Heart left ventricle (tissue), 13 donors: ENCODE data around the gene OTUD6A.

Source experiments
- POLR2A ChIP-seq, 2 donors: fragments of 450-650 bp; IDR thresholded peaks; one replicate each; pipeline ENCODE4 v1.6.1; 2017; ENCODE audit warnings: antibody characterized with exemption in 2 of 2, mild to moderate bottlenecking in 2 of 2, moderate library complexity in 2 of 2
- TF ChIP-seq, protein P1 (sequence below), 12 donors: fragments of 200-600 bp; sonication (generic) in 4 of 12; IDR thresholded peaks; one replicate each; pipeline versions ENCODE4 v1.5.0 to v1.8.0; 2018 to 2022; ENCODE audit warnings: antibody characterized with exemption in 12 of 12, mild to moderate bottlenecking in 5 of 12
- donor health status: ischemic (EF 13 %, LVEDD 7.1; RV severe dilation, severe dysfunction).
- donor health status: DM: no; HTN: yes; CAD: no.
- donor health status: DM: no; HTN: no; CAD: no.
- donor health status: ischemic (EF 25% LVEDD 6.9; RV normal size, moderate dysfunction).
- donor health status: ischemic (EF 25% LVEDD 5.7; RV mildly dilated, moderate dysfunction).
- donor health status: ischemic (EF 35%, LVEDD 5.7; RV mildly dilated, moderate dysfunction).
- donor health status: nonischemic (EF 11% LVEDD 7.7; RV severe dilation, severe dysfunction).
- donor health status: DM: yes; HTN: yes; CAD: no.
- donor health status: PGD.
- donor health status: ischemic (EF 29% LVEDD 5.4; RV normal size, mild dysfunction).
- donor health status: nonischemic (EF 23%, LVEDD 6.1; RV moderate dilation, normal function).

DNA sequence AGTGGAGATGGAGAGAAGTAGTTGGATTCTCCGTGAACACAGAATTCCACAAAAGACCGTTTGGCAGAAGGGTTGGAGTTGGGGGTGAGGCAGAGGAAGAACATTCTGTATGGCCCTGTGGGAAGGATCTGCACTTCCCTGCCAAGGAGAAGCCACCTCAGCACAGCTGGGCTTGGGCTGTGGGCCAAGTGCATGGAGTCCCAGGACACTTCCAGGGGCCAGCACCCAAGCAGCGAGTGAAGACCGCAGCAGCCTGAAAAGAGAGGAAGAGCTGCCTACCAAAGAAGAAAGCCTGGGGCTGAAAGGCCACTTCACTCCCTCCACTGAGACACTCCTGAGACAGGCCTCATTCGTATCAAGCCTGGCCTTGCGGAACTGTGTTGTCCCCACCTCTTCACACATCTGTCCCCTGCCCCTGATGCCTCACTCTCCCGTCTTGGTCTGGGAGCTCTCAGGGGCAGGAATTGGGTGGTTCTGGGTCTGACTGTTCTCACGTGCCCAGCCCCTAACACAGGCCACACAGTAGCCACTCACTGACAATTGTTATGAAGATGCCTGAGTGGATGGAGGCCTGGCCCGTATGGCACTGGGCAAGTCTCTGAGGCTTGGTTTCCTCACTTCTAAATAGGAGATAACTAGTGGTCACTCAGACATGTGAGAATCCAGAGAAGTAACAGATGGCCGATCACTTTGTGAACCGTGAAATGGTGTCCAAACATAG lies 9.2 kb upstream of the OTUD6A start:
- TF ChIP-seq, protein P1, sequence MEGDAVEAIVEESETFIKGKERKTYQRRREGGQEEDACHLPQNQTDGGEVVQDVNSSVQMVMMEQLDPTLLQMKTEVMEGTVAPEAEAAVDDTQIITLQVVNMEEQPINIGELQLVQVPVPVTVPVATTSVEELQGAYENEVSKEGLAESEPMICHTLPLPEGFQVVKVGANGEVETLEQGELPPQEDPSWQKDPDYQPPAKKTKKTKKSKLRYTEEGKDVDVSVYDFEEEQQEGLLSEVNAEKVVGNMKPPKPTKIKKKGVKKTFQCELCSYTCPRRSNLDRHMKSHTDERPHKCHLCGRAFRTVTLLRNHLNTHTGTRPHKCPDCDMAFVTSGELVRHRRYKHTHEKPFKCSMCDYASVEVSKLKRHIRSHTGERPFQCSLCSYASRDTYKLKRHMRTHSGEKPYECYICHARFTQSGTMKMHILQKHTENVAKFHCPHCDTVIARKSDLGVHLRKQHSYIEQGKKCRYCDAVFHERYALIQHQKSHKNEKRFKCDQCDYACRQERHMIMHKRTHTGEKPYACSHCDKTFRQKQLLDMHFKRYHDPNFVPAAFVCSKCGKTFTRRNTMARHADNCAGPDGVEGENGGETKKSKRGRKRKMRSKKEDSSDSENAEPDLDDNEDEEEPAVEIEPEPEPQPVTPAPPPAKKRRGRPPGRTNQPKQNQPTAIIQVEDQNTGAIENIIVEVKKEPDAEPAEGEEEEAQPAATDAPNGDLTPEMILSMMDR (IDR thresholded peaks at IDR 0.05), result no peak
- TF ChIP-seq POLR2A (IDR thresholded peaks at IDR 0.05), result no peak
